GM10847 (cell line): Measurements from ENCODE around the gene DBR1.

ENCODE experiments used
- POLR2A ChIP-seq: IDR thresholded peaks from 2 replicates; pipeline ENCODE4 v1.6.1; 2011; ENCODE audit not compliant: insufficient read length; ENCODE audit errors: extremely low read depth

The DBR1 gene

GRCh38 chr3:138148503-138148902 lies 26.2 kb downstream of the DBR1 start:
- no peak for TF ChIP-seq POLR2A

GRCh38 chr3:138140940-138141339 lies 33.8 kb downstream of the DBR1 start:
- TF ChIP-seq POLR2A: no peak

GRCh38 chr3:138139691-138140090 lies 35.0 kb downstream of the DBR1 start:
- TF ChIP-seq POLR2A: no peak

GRCh38 chr3:138137861-138138260 lies 36.9 kb downstream of the DBR1 start:
- no peak for TF ChIP-seq POLR2A

GRCh38 chr3:138136201-138136600 lies 38.5 kb downstream of the DBR1 start:
- no peak for TF ChIP-seq POLR2A

GRCh38 chr3:138135833-138136194 lies 38.9 kb downstream of the DBR1 start:
- no peak for TF ChIP-seq POLR2A

GRCh38 chr3:138135146-138135832 lies 39.4 kb downstream of the DBR1 start:
- TF ChIP-seq POLR2A: no peak

- TF ChIP-seq POLR2A: no peak
Measured at GRCh38 chr3:138132239-138132638, 42.5 kb downstream of the DBR1 start, which contains the start of gene A4GNT. Gene A4GNT (minus strand): TSS chr3:138132390. CDS start chr3:138131256, 1,134 bp downstream.

GRCh38 chr3:138127636-138128365 lies 46.9 kb downstream of the DBR1 start:
- TF ChIP-seq POLR2A: no peak

- TF ChIP-seq POLR2A: no peak
Measured at GRCh38 chr3:138125548-138126221, 49.0 kb downstream of the DBR1 start.

GRCh38 chr3:138124706-138125355 lies 49.9 kb downstream of the DBR1 start:
- TF ChIP-seq POLR2A: no peak

- no peak for TF ChIP-seq POLR2A
Measured at GRCh38 chr3:138124188-138124587, 50.5 kb downstream of the DBR1 start.

GRCh38 chr3:138119423-138119766 lies 55.3 kb downstream of the DBR1 start:
- TF ChIP-seq POLR2A: no peak

- TF ChIP-seq POLR2A: no peak
Measured at GRCh38 chr3:138118612-138119422, 55.9 kb downstream of the DBR1 start.

GRCh38 chr3:138114988-138115971 lies 59.4 kb downstream of the DBR1 start, which contains the start of gene DZIP1L:
Gene DZIP1L (minus strand): TSS chr3:138115608. CDS start chr3:138103971, 11,637 bp downstream.
- TF ChIP-seq POLR2A: no peak
